ENCODE data around the gene LILRA1.
"Not testable (repeated sequence)": the region's sequence is repeated elsewhere in the genome, so short reads cannot be mapped to it uniquely, and the experiment has no call there.

Gene LILRA1

GRCh38 chr19:54633401-54633800 lies 40.0 kb downstream of the LILRA1 start:
- DNase-seq, result no peak
- H3K27ac ChIP-seq, result no peak overlapping the region
- H3K27me3 ChIP-seq (ENCODE audit: insufficient read depth, low read depth, severe bottlenecking), result peaks cover 37% of the 10 kb centered on the region
- no peak overlapping the region for H3K4me3 ChIP-seq (ENCODE audit: low read depth, low read length)
- H3K9me3 ChIP-seq (ENCODE audit: severe bottlenecking), result no peaks in the 10 kb centered on the region
- no peak for TF ChIP-seq CTCF (IDR thresholded peaks at IDR 0.05; ENCODE audit: low read depth, low read length)
- H3K36me3 ChIP-seq, result no peaks in the 10 kb centered on the region

- not testable (repeated sequence) for H3K36me3 ChIP-seq; DNase-seq; H3K4me3 ChIP-seq (ENCODE audit: low read depth, low read length); H3K27ac ChIP-seq; H3K9me3 ChIP-seq (ENCODE audit: severe bottlenecking)
- peaks cover 46% of the 10 kb centered on the region for H3K27me3 ChIP-seq (ENCODE audit: insufficient read depth, low read depth, severe bottlenecking)
Measured at GRCh38 chr19:54636081-54636480, 42.6 kb downstream of the LILRA1 start.

GRCh38 chr19:54638683-54639082 lies 45.3 kb downstream of the LILRA1 start:
- Histone ChIP-seq H3K36me3 (no peaks in the 10 kb centered on the region), H3K4me3 (ENCODE audit: low read depth, low read length) (no peak overlapping the region), H3K27me3 (ENCODE audit: insufficient read depth, low read depth, severe bottlenecking) (peaks cover 48% of the 10 kb centered on the region), H3K9me3 (ENCODE audit: severe bottlenecking) (no peaks in the 10 kb centered on the region), H3K27ac (no peak overlapping the region)
- no peak for TF ChIP-seq CTCF (IDR thresholded peaks at IDR 0.05; ENCODE audit: low read depth, low read length)
- DNase-seq, result no peak

- not testable (repeated sequence) for H3K4me3 ChIP-seq (ENCODE audit: low read depth, low read length); H3K36me3 ChIP-seq; DNase-seq; H3K27ac ChIP-seq; H3K9me3 ChIP-seq (ENCODE audit: severe bottlenecking)
- peaks cover 67% of the 10 kb centered on the region for H3K27me3 ChIP-seq (ENCODE audit: insufficient read depth, low read depth, severe bottlenecking)
Measured at GRCh38 chr19:54642953-54643352, 49.5 kb downstream of the LILRA1 start.

- DNase-seq, result not testable (repeated sequence)
Measured at GRCh38 chr19:54643583-54643982, 50.2 kb downstream of the LILRA1 start.

GRCh38 chr19:54644056-54644455 lies 50.6 kb downstream of the LILRA1 start:
- Histone ChIP-seq H3K27me3 (ENCODE audit: insufficient read depth, low read depth, severe bottlenecking) (peaks cover 67% of the 10 kb centered on the region), H3K36me3 (no peaks in the 10 kb centered on the region), H3K9me3 (ENCODE audit: severe bottlenecking) (peaks cover 3% of the 10 kb centered on the region), H3K27ac (no peak overlapping the region), H3K4me3 (ENCODE audit: low read depth, low read length) (no peak overlapping the region)
- DNase-seq, result no peak
- no peak for TF ChIP-seq CTCF (IDR thresholded peaks at IDR 0.05; ENCODE audit: low read depth, low read length)

More at GRCh38 chr19:54643583-54643982, 50.2 kb downstream of the LILRA1 start:
- not testable (repeated sequence) for H3K9me3 ChIP-seq (ENCODE audit: severe bottlenecking); H3K4me3 ChIP-seq (ENCODE audit: low read depth, low read length); H3K36me3 ChIP-seq; H3K27ac ChIP-seq
- peaks cover 67% of the 10 kb centered on the region for H3K27me3 ChIP-seq (ENCODE audit: insufficient read depth, low read depth, severe bottlenecking)

GRCh38 chr19:54646331-54646841 lies 53.0 kb downstream of the LILRA1 start:
- no peaks in the 10 kb centered on the region for H3K36me3 ChIP-seq
- H3K9me3 ChIP-seq (ENCODE audit: severe bottlenecking), result peaks cover 3% of the 10 kb centered on the region
- TF ChIP-seq CTCF (IDR thresholded peaks at IDR 0.05; ENCODE audit: low read depth, low read length), result no peak
- peaks cover 56% of the 10 kb centered on the region for H3K27me3 ChIP-seq (ENCODE audit: insufficient read depth, low read depth, severe bottlenecking)
- H3K4me3 ChIP-seq (ENCODE audit: low read depth, low read length), result no peak overlapping the region
- no peak overlapping the region for H3K27ac ChIP-seq
- no peak for DNase-seq

Measured in WERI-Rb-1 (cell line).